Progenitor cell of endocrine pancreas (in vitro differentiated cells): Measurements from ENCODE around the gene CSNK1A1. TPM values are rescaled to one million over a fixed set of nuclear protein-coding genes. Genes with fewer than 3 reads are reported as not detected.
"Not testable (repeated sequence)": the region's sequence is repeated elsewhere in the genome, so short reads cannot be mapped to it uniquely, and the experiment has no call there.

Experiments used
- DNase-seq: peaks from one replicate; pipeline ENCODE4 v3.0.0; 2021; ENCODE audit warnings: low spot score; ENCODE audit not compliant: unreplicated experiment
- H3K27ac Mint-ChIP-seq: 2 replicates; pipeline ENCODE4 v1.8.0; 2021; ENCODE audit warnings: mild to moderate bottlenecking, moderate library complexity, mixed read lengths
- H3K27me3 Mint-ChIP-seq: 2 replicates; pipeline ENCODE4 v1.8.0; 2021; ENCODE audit warnings: mixed read lengths
- H3K36me3 Mint-ChIP-seq: 2 replicates; pipeline ENCODE4 v1.8.0; 2022; ENCODE audit warnings: mixed read lengths; ENCODE audit not compliant: insufficient read depth
- H3K4me1 Mint-ChIP-seq: 2 replicates; pipeline ENCODE4 v1.8.0; 2021; ENCODE audit warnings: low read depth, mixed read lengths
- H3K4me3 Mint-ChIP-seq: 2 replicates; pipeline ENCODE4 v1.8.0; 2021; ENCODE audit warnings: low read depth, mild to moderate bottlenecking, moderate library complexity, mixed read lengths
- H3K9me3 Mint-ChIP-seq: 2 replicates; pipeline ENCODE4 v1.8.0; 2021; ENCODE audit warnings: low read depth, mixed read lengths
- CTCF ChIP-seq: fragments of 200-600 bp; sonication (generic); IDR thresholded peaks from one replicate; pipeline ENCODE4 v1.5.0; 2021; ENCODE audit warnings: antibody characterized with exemption, mild to moderate bottlenecking; ENCODE audit not compliant: unreplicated experiment
- total RNA-seq: library from RNA; stranded (reverse); gene quantifications from 2 replicates; pipeline ENCODE4 v1.2.1, GENCODE V29; 2021

Gene CSNK1A1
- total RNA-seq, 1 donor from 2014 or later: 213 TPM

DNA sequence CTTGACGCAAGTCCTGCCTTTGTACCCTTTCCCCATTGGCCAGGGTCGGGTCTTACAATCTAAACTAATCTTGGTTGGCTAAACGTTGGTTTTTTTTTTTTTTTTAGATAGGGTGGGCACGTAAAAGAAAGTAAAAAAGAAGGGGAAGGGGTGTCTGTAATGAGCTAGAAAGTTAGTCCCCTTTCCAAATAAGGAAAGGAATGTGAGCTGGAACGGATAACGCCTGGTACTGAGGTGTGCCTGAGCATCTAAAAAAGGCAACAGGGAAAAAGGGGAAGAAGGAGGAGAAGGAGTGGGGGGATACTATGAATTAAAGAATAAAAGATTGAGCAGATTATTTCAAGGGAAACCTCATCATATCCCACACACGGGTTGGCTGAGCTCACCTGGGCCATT is 105.9 kb downstream of the CSNK1A1 start:
- Mint-ChIP-seq H3K4me1 (peaks cover 9% of the 10 kb centered on the region), H3K4me3 (no peak overlapping the region), H3K27me3 (no peaks in the 10 kb centered on the region), H3K36me3 (no peaks in the 10 kb centered on the region), H3K9me3 (no peaks in the 10 kb centered on the region), H3K27ac (no peak overlapping the region)
- TF ChIP-seq CTCF: no peak
- no peak for DNase-seq

GRCh38 chr5:149444430-149444829 is 106.8 kb downstream of the CSNK1A1 start:
- not testable (repeated sequence) for H3K4me3 Mint-ChIP-seq, H3K27ac Mint-ChIP-seq, DNase-seq, H3K27me3 Mint-ChIP-seq, H3K36me3 Mint-ChIP-seq, H3K9me3 Mint-ChIP-seq
- peaks cover 13% of the 10 kb centered on the region for H3K4me1 Mint-ChIP-seq

DNA sequence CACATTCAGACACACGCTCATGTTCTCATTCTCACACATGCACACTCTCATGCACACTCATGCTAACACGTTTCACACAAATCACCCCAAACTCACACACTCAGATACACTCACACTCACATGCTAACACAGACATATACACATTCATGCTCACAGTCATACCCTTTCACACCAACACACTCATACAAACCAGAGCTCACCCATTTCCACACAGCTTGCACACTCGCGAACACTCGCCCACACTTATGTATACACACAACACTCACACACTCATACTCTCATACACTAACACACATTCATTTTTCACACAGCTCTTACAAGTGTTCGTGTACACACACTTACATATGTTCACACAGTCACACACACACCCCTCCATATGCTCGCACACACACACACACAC is 108.0 kb downstream of the CSNK1A1 start:
- DNase-seq: no peak
- Mint-ChIP-seq H3K9me3 (no peaks in the 10 kb centered on the region), H3K27ac (peak overlapping the region; percentile 12), H3K27me3 (peaks cover 4% of the 10 kb centered on the region), H3K4me1 (peaks cover 13% of the 10 kb centered on the region), H3K4me3 (no peak overlapping the region), H3K36me3 (no peaks in the 10 kb centered on the region)
- no peak for TF ChIP-seq CTCF

DNA sequence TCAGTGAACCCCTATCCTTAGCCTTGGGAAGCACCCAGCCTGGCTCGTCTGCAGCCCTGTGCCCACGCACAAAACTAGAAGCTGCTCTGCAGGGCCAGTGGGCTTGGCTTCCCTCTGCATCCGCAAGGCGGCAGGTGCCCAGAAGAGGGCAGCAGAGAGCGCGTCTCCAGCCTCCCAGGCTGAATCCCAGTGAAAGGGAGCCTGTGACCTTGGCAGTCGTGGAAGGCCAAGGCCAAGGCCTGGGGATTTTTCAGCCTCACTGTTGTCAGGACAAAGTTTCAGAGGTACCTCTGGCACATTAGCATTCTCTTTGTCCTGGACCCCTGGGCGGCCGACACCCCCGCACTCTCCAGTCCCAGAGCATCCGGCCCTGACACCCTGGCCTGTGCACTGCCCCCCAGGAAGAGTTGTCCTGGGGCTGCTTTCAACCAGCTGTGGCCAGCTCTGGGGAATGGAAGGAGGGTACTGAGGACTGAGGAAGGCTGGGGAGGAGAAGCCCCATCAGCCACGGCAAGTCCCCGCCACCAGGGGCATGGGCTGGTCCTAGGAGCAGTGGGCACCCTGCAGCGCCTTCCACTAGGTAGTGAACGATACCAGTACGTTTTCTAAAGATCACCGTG is 108.6 kb downstream of the CSNK1A1 start:
- H3K9me3 Mint-ChIP-seq: no peaks in the 10 kb centered on the region
- peaks cover 6% of the 10 kb centered on the region for H3K27me3 Mint-ChIP-seq
- H3K4me3 Mint-ChIP-seq: no peak overlapping the region
- H3K4me1 Mint-ChIP-seq: peaks cover 13% of the 10 kb centered on the region
- H3K27ac Mint-ChIP-seq: no peak overlapping the region
- TF ChIP-seq CTCF: peak; percentile 83
- peak; percentile 90 for DNase-seq
- no peaks in the 10 kb centered on the region for H3K36me3 Mint-ChIP-seq

Other genes with a start within 250 kb of the CSNK1A1 start
- gene GRPEL2, start 205.9 kb downstream of the CSNK1A1 start, total RNA-seq: 17.6 and 20.2 TPM in 2 replicates
- gene PCYOX1L, start 193.4 kb downstream of the CSNK1A1 start, total RNA-seq: 18.6 and 20.6 TPM in 2 replicates
- gene IL17B, start 172.1 kb downstream of the CSNK1A1 start, total RNA-seq: not detected in 2 replicates
- 2.4 and 3.3 TPM in 2 replicates for gene ARHGEF37, start 30.1 kb upstream of the CSNK1A1 start, total RNA-seq
- 0.24 and 0.44 TPM in 2 replicates for gene PPARGC1B, start 178.9 kb upstream of the CSNK1A1 start, total RNA-seq